ENCODE data around the gene PDS5A. TPM values are rescaled to one million over a fixed set of nuclear protein-coding genes. Genes with fewer than 3 reads are reported as not detected.
A peak's percentile ranks its signal among the peaks of the same experiment; 100 is the strongest.

PDS5A gene
- total and polyA plus RNA-seq, 9 of the 15 experiments (the other 6 are each of a cell fraction or from before 2014, with no cell fraction given), result 16.4 to 85.4 (median 70.0) TPM

DNA sequence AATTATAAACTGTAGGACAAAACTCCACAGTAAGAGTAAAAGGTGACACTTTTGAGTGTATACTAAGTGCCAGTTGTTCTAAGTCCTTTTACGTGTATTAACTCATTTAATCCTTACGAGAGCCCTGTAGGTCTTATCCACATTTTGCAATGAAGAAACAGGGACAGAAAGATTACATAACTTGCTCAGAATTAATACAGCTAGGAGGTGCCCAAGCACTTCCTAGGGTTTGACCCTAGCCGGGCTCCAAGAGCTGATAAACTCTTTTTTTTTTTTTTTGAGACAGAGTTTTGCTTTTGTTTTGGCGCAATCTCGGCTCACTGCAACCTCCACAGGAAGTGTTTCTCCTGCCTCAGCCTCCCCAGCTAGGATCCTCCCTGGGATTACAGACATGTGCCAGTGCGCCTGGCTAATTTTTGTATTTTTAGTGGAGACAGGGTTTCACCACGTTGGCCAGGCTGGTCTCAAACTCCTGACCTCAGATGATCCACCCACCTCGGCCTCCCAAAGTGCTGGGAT is 169.4 kb downstream of the PDS5A start (continued):
- no peak for TF ChIP-seq HIVEP1 (CRISPR knock-in tag; IDR thresholded peaks at IDR 0.05)
- TF ChIP-seq ZNF384 (IDR thresholded peaks at IDR 0.05; ENCODE audit: low read depth, low read length), result peak; percentile 94
- TF ChIP-seq ZNF217 (CRISPR knock-in tag; IDR thresholded peaks at IDR 0.05), result no peak
- TF ChIP-seq, protein P1, sequence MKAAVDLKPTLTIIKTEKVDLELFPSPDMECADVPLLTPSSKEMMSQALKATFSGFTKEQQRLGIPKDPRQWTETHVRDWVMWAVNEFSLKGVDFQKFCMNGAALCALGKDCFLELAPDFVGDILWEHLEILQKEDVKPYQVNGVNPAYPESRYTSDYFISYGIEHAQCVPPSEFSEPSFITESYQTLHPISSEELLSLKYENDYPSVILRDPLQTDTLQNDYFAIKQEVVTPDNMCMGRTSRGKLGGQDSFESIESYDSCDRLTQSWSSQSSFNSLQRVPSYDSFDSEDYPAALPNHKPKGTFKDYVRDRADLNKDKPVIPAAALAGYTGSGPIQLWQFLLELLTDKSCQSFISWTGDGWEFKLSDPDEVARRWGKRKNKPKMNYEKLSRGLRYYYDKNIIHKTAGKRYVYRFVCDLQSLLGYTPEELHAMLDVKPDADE (conservative IDR thresholded peaks at IDR 0.05; ENCODE audit: control insufficient read depth, low read depth, low read length), result no peak
- TF ChIP-seq GATAD2B (IDR thresholded peaks at IDR 0.05; ENCODE audit: borderline replicate concordance), result no peak
- TF ChIP-seq ZNF23 (CRISPR knock-in tag; IDR thresholded peaks at IDR 0.05), result no peak
- TF ChIP-seq, protein P2, sequence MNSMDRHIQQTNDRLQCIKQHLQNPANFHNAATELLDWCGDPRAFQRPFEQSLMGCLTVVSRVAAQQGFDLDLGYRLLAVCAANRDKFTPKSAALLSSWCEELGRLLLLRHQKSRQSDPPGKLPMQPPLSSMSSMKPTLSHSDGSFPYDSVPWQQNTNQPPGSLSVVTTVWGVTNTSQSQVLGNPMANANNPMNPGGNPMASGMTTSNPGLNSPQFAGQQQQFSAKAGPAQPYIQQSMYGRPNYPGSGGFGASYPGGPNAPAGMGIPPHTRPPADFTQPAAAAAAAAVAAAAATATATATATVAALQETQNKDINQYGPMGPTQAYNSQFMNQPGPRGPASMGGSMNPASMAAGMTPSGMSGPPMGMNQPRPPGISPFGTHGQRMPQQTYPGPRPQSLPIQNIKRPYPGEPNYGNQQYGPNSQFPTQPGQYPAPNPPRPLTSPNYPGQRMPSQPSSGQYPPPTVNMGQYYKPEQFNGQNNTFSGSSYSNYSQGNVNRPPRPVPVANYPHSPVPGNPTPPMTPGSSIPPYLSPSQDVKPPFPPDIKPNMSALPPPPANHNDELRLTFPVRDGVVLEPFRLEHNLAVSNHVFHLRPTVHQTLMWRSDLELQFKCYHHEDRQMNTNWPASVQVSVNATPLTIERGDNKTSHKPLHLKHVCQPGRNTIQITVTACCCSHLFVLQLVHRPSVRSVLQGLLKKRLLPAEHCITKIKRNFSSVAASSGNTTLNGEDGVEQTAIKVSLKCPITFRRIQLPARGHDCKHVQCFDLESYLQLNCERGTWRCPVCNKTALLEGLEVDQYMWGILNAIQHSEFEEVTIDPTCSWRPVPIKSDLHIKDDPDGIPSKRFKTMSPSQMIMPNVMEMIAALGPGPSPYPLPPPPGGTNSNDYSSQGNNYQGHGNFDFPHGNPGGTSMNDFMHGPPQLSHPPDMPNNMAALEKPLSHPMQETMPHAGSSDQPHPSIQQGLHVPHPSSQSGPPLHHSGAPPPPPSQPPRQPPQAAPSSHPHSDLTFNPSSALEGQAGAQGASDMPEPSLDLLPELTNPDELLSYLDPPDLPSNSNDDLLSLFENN (IDR thresholded peaks at IDR 0.05; ENCODE audit: low read depth in 2 of 2, low read length in 2 of 2), result no peak
- TF ChIP-seq, protein P3, sequence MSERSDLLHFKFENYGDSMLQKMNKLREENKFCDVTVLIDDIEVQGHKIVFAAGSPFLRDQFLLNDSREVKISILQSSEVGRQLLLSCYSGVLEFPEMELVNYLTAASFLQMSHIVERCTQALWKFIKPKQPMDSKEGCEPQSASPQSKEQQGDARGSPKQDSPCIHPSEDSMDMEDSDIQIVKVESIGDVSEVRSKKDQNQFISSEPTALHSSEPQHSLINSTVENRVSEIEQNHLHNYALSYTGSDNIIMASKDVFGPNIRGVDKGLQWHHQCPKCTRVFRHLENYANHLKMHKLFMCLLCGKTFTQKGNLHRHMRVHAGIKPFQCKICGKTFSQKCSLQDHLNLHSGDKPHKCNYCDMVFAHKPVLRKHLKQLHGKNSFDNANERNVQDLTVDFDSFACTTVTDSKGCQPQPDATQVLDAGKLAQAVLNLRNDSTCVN (CRISPR knock-in tag; IDR thresholded peaks at IDR 0.05), result no peak
- peak; percentile 60 for TF ChIP-seq CEBPB (tag; IDR thresholded peaks at IDR 0.05)
- no peak for TF ChIP-seq ZC3H11A (IDR thresholded peaks at IDR 0.05; ENCODE audit: low read depth, low read length)
- TF ChIP-seq, protein P4, sequence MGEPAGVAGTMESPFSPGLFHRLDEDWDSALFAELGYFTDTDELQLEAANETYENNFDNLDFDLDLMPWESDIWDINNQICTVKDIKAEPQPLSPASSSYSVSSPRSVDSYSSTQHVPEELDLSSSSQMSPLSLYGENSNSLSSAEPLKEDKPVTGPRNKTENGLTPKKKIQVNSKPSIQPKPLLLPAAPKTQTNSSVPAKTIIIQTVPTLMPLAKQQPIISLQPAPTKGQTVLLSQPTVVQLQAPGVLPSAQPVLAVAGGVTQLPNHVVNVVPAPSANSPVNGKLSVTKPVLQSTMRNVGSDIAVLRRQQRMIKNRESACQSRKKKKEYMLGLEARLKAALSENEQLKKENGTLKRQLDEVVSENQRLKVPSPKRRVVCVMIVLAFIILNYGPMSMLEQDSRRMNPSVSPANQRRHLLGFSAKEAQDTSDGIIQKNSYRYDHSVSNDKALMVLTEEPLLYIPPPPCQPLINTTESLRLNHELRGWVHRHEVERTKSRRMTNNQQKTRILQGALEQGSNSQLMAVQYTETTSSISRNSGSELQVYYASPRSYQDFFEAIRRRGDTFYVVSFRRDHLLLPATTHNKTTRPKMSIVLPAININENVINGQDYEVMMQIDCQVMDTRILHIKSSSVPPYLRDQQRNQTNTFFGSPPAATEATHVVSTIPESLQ (CRISPR knock-in tag; IDR thresholded peaks at IDR 0.05), result no peak
- peak; percentile 34 for TF ChIP-seq SMAD1 (IDR thresholded peaks at IDR 0.05; ENCODE audit: low read depth, low read length, partially characterized antibody)
- peak; percentile 39 for TF ChIP-seq ETV1 (tag; conservative IDR thresholded peaks at IDR 0.05; ENCODE audit: low read depth)
- no peak for TF ChIP-seq CBX2 (IDR thresholded peaks at IDR 0.05; ENCODE audit: insufficient read depth, low read length, poor library complexity, severe bottlenecking)
- TF ChIP-seq, protein P5, sequence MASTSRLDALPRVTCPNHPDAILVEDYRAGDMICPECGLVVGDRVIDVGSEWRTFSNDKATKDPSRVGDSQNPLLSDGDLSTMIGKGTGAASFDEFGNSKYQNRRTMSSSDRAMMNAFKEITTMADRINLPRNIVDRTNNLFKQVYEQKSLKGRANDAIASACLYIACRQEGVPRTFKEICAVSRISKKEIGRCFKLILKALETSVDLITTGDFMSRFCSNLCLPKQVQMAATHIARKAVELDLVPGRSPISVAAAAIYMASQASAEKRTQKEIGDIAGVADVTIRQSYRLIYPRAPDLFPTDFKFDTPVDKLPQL (IDR thresholded peaks at IDR 0.05; ENCODE audit: extremely low read depth, insufficient read length), result no peak
- no peak for TF ChIP-seq NFE2L1 (tag; IDR thresholded peaks at IDR 0.05; ENCODE audit: borderline replicate concordance, low read depth)

Measured in K562 (cell line).